NCI-H2029 treated with DMSO at 0.1 percent for 48 hours (cell line): Measurements from ENCODE around the gene CNPY4.

Experiments
- DNase-seq: peaks from one replicate; lab custom pipeline; 2025; lab: John Stamatoyannopoulos, UW

Gene CNPY4

GRCh38 chr7:100091411-100092181 lies 27.8 kb upstream of the CNPY4 start:
- no peak for DNase-seq

- no peak for DNase-seq
Measured at GRCh38 chr7:100093054-100093453, 26.4 kb upstream of the CNPY4 start.

- DNase-seq: no peak
Measured at GRCh38 chr7:100093498-100093897, 25.9 kb upstream of the CNPY4 start.

- no peak for DNase-seq
Measured at GRCh38 chr7:100093925-100094486, 25.4 kb upstream of the CNPY4 start.

- no peak for DNase-seq
Measured at GRCh38 chr7:100095289-100095688, 24.1 kb upstream of the CNPY4 start.

- no peak for DNase-seq
Measured at GRCh38 chr7:100095704-100096103, 23.7 kb upstream of the CNPY4 start.

GRCh38 chr7:100098913-100099312 lies 20.5 kb upstream of the CNPY4 start:
- no peak for DNase-seq

- no peak for DNase-seq
Measured at GRCh38 chr7:100099452-100099851, 20.0 kb upstream of the CNPY4 start.

GRCh38 chr7:100100420-100101015 lies 18.9 kb upstream of the CNPY4 start:
- peak; percentile 92 for DNase-seq

- peak; percentile 94 for DNase-seq
Measured at GRCh38 chr7:100101016-100101862, 18.2 kb upstream of the CNPY4 start, which contains the start of the genes AP4M1 and MCM7. TSS of gene AP4M1 (plus strand) at chr7:100101643. CDS start at chr7:100101715, 72 bp downstream. TSS of gene MCM7 (minus strand) at chr7:100101397. CDS start at chr7:100101294, 103 bp downstream.

GRCh38 chr7:100102950-100103840 lies 16.2 kb upstream of the CNPY4 start:
- no peak for DNase-seq

- no peak for DNase-seq
Measured at GRCh38 chr7:100105534-100105933, 13.9 kb upstream of the CNPY4 start.

GRCh38 chr7:100106633-100107032 lies 12.8 kb upstream of the CNPY4 start:
- DNase-seq: no peak

GRCh38 chr7:100107125-100107737 lies 12.2 kb upstream of the CNPY4 start:
- no peak for DNase-seq

- no peak for DNase-seq
Measured at GRCh38 chr7:100107890-100108289, 11.5 kb upstream of the CNPY4 start.

GRCh38 chr7:100109521-100110163 lies 9.8 kb upstream of the CNPY4 start:
- DNase-seq: no peak

- no peak for DNase-seq
Measured at GRCh38 chr7:100111156-100111555, 8.3 kb upstream of the CNPY4 start.

GRCh38 chr7:100111914-100112313 lies 7.5 kb upstream of the CNPY4 start:
- no peak for DNase-seq

GRCh38 chr7:100115026-100115425 lies 4.4 kb upstream of the CNPY4 start:
- DNase-seq: no peak

GRCh38 chr7:100118388-100119071 lies 904 bp upstream of the CNPY4 start:
- no peak for DNase-seq
